Fibroblast of skin of left quadriceps (primary cell): ENCODE data around the gene PLEKHO1.
A peak's percentile ranks its signal among the peaks of the same experiment; 100 is the strongest.

Experiments used
- DNase-seq, 2 experiments: peaks; one replicate each; pipeline ENCODE4 v3.0.0-alpha.2; 2013; ENCODE audit warnings: low read depth in 2 of 2

PLEKHO1 gene

DNA sequence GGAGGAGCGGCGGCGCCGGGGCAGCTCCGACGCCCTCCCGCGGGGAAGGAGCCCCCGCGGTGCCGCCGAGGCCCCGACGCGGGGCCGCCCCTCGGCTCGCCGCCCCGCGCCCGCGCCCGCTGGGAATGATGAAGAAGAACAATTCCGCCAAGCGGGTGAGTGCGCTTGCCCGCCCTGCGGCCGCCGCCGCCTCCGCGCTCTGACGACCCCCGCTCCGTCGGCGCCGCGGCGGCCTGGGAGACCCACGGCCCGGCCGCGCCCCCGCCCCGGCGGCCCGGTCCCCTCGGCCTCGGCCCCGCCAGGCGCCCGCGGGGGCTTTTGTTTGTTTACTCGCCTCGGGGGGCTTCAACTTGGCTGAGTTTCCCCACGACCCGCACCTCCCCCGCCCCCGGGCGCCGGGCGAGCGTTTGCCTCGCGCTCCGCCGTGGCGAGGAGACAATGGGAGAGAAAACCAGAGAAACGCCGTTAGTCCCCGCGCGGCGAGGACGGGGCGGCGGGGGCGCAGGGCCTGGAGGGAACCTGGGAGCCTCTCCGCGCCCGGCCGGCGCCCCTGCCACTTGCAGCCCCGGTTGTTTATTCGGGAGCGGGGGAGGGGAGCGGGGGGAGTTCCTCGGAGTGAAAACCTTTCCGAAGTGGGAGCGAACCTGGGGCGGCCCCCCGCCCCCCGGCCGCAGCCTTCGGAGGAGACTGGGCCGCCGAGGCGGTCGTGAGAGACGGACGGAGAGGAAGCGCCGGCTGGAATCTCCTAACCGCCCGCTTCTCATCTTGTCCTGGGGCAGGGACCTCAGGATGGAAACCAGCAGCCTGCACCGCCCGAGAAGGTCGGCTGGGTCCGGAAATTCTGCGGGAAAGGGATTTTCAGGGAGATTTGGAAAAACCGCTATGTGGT is 661 bp downstream of the PLEKHO1 start:
- no peak for DNase-seq

- no peak for DNase-seq
Measured at GRCh38 chr1:150151291-150152181, 1.8 kb downstream of the PLEKHO1 start.

GRCh38 chr1:150152182-150152536 is 2.4 kb downstream of the PLEKHO1 start:
- no peak for DNase-seq

DNA sequence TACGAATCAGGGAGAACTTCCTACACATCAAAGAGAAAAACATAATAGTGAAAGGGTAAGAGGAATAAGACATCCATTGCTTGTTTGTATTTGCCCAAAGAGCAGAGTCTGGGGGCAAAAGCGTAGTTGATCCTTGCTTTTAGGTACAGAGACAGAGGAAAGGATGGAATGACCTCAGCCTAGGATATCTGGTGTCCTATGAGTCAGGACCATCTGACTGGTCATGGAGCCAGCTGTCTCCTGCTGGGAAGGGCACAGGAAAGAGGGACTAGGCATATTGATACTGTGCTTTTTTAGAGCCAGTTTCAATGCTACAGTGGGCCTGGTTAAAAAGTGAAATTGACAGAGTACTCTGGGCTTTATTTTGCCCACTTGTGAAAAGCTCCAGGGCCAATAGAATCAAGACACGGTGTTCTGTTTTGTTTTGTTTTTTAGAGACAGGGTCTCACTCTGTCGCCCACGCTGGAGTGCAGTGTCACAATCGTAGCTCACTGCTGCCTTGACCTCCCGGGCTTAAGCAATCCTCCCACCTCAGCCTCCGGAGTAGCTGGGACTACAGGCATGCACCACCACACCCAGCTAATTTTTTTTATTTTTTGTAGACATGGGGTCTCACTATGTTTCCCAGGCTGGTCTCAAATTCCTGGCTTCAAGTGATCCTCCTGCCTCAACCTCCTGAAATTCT is 3.2 kb downstream of the PLEKHO1 start:
- DNase-seq = no peak

- DNase-seq = no peak
Measured at GRCh38 chr1:150154143-150154542, 4.4 kb downstream of the PLEKHO1 start.

DNA sequence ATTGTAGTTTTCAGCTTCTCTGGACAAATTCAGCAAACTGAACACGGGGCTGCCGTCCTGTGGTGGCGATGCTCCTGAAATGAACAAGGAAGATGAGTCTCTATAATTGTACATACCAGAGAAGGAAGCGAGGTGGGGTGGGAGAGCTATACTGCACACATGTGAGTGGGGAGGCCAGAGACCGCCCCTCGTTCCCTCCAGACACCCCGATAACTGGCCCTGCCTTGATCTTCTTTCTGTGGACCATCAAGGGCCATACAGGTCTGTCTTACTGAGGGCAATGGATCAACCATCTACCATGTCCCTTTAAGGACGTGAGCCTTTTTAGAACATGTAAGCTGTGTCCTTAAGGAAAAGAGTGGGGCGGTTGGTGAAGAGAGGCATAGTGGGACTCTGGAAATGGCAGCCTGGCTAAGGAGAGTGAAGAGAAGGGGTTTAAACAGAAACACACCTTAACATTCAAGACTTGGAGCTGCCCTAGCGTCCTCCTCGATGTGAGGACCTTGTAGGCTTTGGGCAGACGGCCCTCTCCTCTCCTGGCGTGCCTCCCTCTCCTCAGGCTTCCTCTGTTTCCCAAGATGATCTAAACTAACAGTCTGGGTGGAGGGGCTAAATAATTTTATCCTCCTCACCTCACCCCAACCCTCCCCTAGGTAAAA is 5.8 kb downstream of the PLEKHO1 start:
- no peak for DNase-seq

DNA sequence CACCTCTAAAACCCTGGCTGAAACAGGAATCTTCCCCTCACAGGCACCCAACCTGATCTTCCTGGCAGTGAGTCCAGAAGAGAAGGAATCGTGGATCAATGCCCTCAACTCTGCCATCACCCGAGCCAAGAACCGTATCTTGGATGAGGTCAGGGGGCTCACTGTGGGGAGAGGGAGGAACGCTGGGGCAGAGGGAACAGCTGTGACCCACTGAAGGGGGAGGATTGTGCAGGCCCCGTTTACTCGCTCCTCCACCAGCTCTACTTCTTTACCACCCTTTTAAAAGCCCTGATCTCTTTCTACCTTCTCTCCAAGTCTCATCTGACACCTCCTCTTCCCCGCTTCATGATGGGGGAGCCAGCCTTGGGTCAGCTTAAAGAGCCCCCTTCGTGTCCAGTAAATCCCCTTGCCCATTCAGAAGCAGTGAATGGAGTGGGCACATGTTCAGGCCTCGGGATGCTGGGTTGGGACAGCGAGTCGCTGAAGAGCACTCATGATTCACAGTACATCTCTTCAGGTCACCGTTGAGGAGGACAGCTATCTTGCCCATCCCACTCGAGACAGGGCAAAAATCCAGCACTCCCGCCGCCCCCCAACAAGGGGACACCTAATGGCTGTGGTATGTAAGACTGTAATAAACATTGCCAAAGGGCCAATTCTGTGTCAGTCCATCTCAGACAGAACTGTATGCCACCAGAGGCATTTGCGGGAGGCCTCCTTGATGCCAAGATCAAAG is 7.3 kb downstream of the PLEKHO1 start:
- no peak for DNase-seq

GRCh38 chr1:150159550-150159949 is 9.8 kb downstream of the PLEKHO1 start:
- no peak for DNase-seq

- peak in 1 of 2 experiments; percentile 33 for DNase-seq
Measured at GRCh38 chr1:150160964-150161621, 11.4 kb downstream of the PLEKHO1 start.

- DNase-seq = no peak
Measured at GRCh38 chr1:150161747-150162581, 12.2 kb downstream of the PLEKHO1 start.

DNA sequence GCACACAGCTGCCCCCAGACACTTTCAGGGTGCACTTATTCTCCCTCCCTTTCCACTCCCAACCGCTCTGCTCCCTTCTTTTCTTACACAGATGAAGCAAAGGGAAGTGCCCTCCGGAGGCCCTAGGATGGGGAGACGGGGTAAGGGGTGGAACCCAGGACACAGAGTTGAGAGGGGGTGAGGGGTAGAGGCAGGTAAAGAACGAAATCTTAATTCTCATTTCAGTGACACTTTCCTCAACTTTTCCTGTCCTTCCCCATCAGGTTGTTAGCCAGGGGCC is 12.8 kb downstream of the PLEKHO1 start:
- no peak for DNase-seq

DNA sequence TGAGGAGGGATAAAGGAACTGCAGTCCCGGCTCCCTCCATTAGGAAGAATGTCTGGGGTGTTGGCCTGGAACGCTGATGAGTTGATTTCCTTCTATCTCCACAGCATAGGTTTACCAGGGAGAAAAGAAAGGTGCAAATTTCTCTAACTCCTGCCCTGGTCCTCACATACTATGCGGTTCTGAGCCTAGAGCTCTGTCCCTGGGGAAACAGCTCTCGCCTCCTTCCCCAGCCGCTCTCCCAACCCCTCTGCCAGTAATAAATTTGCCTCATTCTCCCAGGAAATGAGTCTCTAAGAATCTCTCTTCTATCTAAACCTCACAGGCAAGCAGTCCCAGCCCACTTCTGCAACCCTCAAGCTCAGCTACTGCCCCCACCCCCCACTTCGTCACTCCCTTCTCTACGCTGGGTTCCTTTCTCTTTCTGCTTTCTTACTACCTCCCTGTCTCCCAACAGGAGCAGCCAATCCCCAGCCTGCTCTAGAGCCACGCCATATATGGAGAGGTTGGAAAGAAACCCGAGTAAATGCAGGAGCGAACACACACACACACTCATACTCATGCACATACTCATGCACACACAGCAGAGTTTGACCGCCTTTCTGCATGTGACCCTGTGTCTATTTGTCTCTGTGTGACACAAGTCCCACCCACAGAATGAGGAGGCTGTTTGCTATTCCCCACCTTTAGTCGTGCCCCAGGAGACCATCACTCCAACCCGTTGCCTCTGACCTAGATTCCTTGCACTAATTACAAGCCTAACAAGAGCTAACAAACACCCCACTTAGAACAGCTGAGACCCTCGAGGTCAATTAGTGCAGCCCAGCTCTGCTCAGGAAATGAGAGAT is 13.4 kb downstream of the PLEKHO1 start:
- DNase-seq = peak; percentile 99 to 100

DNA sequence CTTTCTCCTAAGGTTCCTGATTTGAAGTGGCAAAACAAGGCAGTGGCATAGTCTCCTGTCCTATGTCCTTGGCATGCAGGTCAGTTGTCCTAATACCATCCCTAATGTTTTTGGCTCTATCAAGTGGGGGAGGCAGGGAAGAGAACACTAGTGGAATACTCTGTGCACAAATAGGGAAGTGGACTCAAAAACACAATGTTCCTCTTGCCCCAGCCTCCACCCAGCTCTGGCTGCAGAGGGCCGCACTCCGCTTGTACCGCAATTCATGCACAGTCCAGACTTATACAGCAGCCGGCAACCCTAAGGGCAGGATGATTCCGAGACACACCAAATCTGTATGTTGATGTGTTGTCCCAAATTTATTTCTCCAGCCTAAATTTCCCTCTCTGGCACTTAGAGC is 14.5 kb downstream of the PLEKHO1 start:
- DNase-seq = no peak

DNA sequence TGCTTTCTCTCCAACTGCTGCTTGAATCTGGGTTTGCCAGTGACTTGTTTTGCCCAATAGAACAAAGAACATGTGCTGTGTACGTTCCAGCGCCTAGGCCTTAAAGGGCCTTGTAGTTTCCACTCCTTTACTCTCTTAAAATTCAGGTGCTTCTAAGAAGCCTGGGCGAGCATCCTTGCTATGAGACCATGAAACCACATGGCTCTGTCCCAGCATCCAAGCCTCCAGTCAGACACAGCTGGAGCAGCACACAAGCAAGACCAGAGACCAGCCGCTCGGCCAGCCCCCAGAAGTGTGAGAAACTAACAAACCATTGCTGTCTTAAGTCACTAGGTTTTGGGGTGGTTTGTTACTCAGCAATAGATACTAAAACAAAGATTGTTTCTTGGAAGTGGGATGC is 15.1 kb downstream of the PLEKHO1 start:
- DNase-seq = no peak

- DNase-seq = no peak
Measured at GRCh38 chr1:150165622-150166612, 16.2 kb downstream of the PLEKHO1 start.

- DNase-seq = no peak
Measured at GRCh38 chr1:150168960-150169601, 19.4 kb downstream of the PLEKHO1 start.

- no peak for DNase-seq
Measured at GRCh38 chr1:150171801-150172200, 22.1 kb downstream of the PLEKHO1 start.
